ENCODE measurements around the gene OPTC.

DNA sequence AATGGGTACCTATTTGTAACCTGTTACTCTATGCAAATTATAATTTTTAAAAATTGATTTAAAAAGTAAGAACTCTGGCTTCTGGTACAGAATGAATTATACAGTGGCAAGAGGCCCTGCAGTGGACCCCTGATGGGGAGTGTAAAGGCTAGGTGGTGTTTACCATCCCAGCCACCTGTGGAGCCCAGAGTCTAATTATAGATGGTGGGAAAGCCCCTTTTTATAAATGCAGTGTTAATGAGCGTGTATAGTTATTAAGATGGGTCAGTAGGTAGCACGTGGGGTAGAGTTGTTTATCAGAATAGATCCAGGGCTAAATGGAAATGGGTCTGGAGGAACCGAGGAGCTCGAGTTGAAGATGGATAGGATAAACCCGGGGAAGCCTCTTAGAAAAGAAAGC is 32.2 kb upstream of the OPTC start:
- TF ChIP-seq, protein P1, sequence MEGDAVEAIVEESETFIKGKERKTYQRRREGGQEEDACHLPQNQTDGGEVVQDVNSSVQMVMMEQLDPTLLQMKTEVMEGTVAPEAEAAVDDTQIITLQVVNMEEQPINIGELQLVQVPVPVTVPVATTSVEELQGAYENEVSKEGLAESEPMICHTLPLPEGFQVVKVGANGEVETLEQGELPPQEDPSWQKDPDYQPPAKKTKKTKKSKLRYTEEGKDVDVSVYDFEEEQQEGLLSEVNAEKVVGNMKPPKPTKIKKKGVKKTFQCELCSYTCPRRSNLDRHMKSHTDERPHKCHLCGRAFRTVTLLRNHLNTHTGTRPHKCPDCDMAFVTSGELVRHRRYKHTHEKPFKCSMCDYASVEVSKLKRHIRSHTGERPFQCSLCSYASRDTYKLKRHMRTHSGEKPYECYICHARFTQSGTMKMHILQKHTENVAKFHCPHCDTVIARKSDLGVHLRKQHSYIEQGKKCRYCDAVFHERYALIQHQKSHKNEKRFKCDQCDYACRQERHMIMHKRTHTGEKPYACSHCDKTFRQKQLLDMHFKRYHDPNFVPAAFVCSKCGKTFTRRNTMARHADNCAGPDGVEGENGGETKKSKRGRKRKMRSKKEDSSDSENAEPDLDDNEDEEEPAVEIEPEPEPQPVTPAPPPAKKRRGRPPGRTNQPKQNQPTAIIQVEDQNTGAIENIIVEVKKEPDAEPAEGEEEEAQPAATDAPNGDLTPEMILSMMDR (conservative IDR thresholded peaks at IDR 0.05; ENCODE audit: low read length) = no peak
- TF ChIP-seq EZH2phosphoT487 (IDR thresholded peaks at IDR 0.05; ENCODE audit: borderline replicate concordance) = no peak
